Activated CD4-positive, alpha-beta T cell treated with anti-CD3 and anti-CD28 coated beads, Interleukin-2, amount 10 ng/mL, durations not matched to agents 7 days and 5 days (primary cell): ENCODE results near the gene SNAPC1. TPM values are rescaled to one million over a fixed set of nuclear protein-coding genes. Genes with fewer than 3 reads are reported as not detected.
"Not testable (repeated sequence)": the region's sequence is repeated elsewhere in the genome, so short reads cannot be mapped to it uniquely, and the experiment has no call there.

ENCODE experiments used
- CTCF ChIA-PET: fragments of 350-600 bp; sonication (Branson Sonifier 250); formaldehyde crosslinking; loops from one replicate; lab custom pipeline; 2021; ENCODE audit warnings: antibody characterized with exemption; lab: Charles Lee
- POLR2A ChIA-PET: fragments of 350-600 bp; sonication (Branson Sonifier 250); formaldehyde crosslinking; loops from one replicate; lab custom pipeline; 2021; ENCODE audit warnings: antibody characterized with exemption; lab: Charles Lee
- DNase-seq: peaks from one replicate; pipeline ENCODE4 v3.0.0-alpha.2; 2020
- H3K27ac Mint-ChIP-seq: one replicate; pipeline ENCODE4 v1.8.0; 2021; ENCODE audit warnings: mild to moderate bottlenecking, moderate library complexity, mixed read lengths
- H3K27me3 Mint-ChIP-seq: one replicate; pipeline ENCODE4 v1.8.0; 2021; ENCODE audit warnings: mixed read lengths
- H3K36me3 Mint-ChIP-seq: one replicate; pipeline ENCODE4 v1.8.0; 2021; ENCODE audit warnings: low read depth, mixed read lengths
- H3K4me1 Mint-ChIP-seq: one replicate; pipeline ENCODE4 v1.8.0; 2021; ENCODE audit warnings: mixed read lengths
- H3K4me3 Mint-ChIP-seq: one replicate; pipeline ENCODE4 v1.8.0; 2021; ENCODE audit warnings: mild to moderate bottlenecking, moderate library complexity, mixed read lengths
- H3K9me3 Mint-ChIP-seq: one replicate; pipeline ENCODE4 v1.8.0; 2021; ENCODE audit warnings: mixed read lengths
- total RNA-seq, 2 experiments: library from RNA; stranded (reverse); gene quantifications; one replicate each; pipeline ENCODE4 v1.2.3, GENCODE V29; 2021

The SNAPC1 gene
- total RNA-seq, 2 experiments from 2014 or later, result 5.2 to 5.5 TPM

- POLR2A ChIA-PET, result no interaction called here
- CTCF ChIA-PET, result interaction anchor here (0.7 to 3.9 kb wide), 2 partner anchors 10 to 14 kb away, joined by 3 to 24 read pairs; partner anchors contain the start of gene SNAPC1
- H3K4me1 Mint-ChIP-seq, result peaks cover 44% of the 10 kb centered on the region
- H3K4me3 Mint-ChIP-seq, result peak overlapping the region; percentile 94
- H3K9me3 Mint-ChIP-seq, result peaks cover 2% of the 10 kb centered on the region
- no peak overlapping the region for H3K27ac Mint-ChIP-seq
- H3K27me3 Mint-ChIP-seq, result peaks cover 6% of the 10 kb centered on the region
- peaks cover 33% of the 10 kb centered on the region for H3K36me3 Mint-ChIP-seq
- DNase-seq, result no peak
Observed at GRCh38 chr14:61751475-61751989, 10.7 kb upstream of the SNAPC1 start.

GRCh38 chr14:61752626-61753025, 9.6 kb upstream of the SNAPC1 start:
- DNase-seq, result no peak
- Mint-ChIP-seq H3K4me1 (peaks cover 37% of the 10 kb centered on the region), H3K27me3 (peaks cover 6% of the 10 kb centered on the region), H3K27ac (no peak overlapping the region), H3K36me3 (peaks cover 24% of the 10 kb centered on the region), H3K9me3 (peaks cover 2% of the 10 kb centered on the region), H3K4me3 (no peak overlapping the region)
- CTCF ChIA-PET, result no interaction called here
- POLR2A ChIA-PET, result no interaction called here

- H3K36me3 Mint-ChIP-seq, result peaks cover 18% of the 10 kb centered on the region
- peaks cover 2% of the 10 kb centered on the region for H3K9me3 Mint-ChIP-seq
- H3K4me3 Mint-ChIP-seq, result no peak overlapping the region
- POLR2A ChIA-PET, result no interaction called here
- CTCF ChIA-PET, result interaction anchor here (0.7 to 1.3 kb wide), 2 partner anchors 9 to 12 kb away, joined by 3 to 4 read pairs; no protein-coding TSS in a partner anchor
- peaks cover 31% of the 10 kb centered on the region for H3K4me1 Mint-ChIP-seq
- peaks cover 7% of the 10 kb centered on the region for H3K27me3 Mint-ChIP-seq
- DNase-seq, result no peak
- no peak overlapping the region for H3K27ac Mint-ChIP-seq
Observed at GRCh38 chr14:61753631-61754030, 8.6 kb upstream of the SNAPC1 start.

GRCh38 chr14:61754627-61755381, 7.4 kb upstream of the SNAPC1 start:
- no peak overlapping the region for H3K4me3 Mint-ChIP-seq
- POLR2A ChIA-PET, result no interaction called here
- peaks cover 25% of the 10 kb centered on the region for H3K4me1 Mint-ChIP-seq
- H3K27me3 Mint-ChIP-seq, result peaks cover 7% of the 10 kb centered on the region
- H3K9me3 Mint-ChIP-seq, result peaks cover 2% of the 10 kb centered on the region
- no peak overlapping the region for H3K27ac Mint-ChIP-seq
- CTCF ChIA-PET, result interaction anchor here (1.3 kb wide), 1 partner anchor 10 kb away, joined by 4 read pairs; no protein-coding TSS in a partner anchor
- no peak for DNase-seq
- peaks cover 12% of the 10 kb centered on the region for H3K36me3 Mint-ChIP-seq

DNA sequence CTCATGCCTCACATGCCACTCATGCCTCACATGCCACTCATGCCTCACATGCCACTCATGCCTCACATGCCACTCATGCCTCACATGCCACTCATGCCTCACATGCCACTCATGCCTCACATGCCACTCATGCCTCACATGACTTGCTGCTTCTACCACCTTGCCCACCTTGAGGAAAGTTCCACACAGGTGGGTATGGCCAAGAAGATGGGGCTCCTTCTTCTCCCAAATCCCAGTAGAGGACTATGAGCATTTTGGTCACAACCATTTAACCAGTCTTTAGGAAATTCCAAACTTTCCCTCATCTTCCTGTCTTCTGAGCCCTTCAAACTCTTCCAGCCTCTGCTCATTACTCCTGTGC, 6.9 kb upstream of the SNAPC1 start:
- DNase-seq, H3K27me3 Mint-ChIP-seq, POLR2A ChIA-PET, H3K27ac Mint-ChIP-seq, CTCF ChIA-PET, H3K4me3 Mint-ChIP-seq, H3K9me3 Mint-ChIP-seq, H3K36me3 Mint-ChIP-seq: not testable (repeated sequence)
- H3K4me1 Mint-ChIP-seq, result peaks cover 20% of the 10 kb centered on the region

DNA sequence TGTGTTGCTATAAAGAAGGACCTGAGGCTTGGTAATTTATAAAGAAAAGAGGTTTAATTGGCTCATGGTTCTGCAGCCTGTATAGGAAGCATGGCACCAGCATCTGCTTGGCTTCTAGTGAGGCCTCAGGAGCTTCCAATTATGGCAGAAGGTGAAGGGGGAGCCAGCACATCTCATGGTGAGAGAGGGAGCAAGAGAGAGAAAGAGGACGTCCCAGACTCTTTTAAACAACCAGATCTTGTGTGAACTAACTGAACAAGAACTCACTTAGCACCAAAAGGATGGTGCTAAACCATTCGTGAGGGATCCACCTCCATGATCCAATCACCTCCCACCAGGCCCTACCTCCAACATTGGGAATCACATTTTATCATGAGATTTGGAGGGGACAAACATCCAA, 6.1 kb upstream of the SNAPC1 start:
- Mint-ChIP-seq H3K4me1 (peaks cover 18% of the 10 kb centered on the region), H3K36me3 (peaks cover 6% of the 10 kb centered on the region), H3K27me3 (peaks cover 7% of the 10 kb centered on the region), H3K9me3 (peaks cover 2% of the 10 kb centered on the region), H3K4me3 (no peak overlapping the region), H3K27ac (no peak overlapping the region)
- no peak for DNase-seq
- CTCF ChIA-PET, result no interaction called here
- POLR2A ChIA-PET, result no interaction called here

GRCh38 chr14:61759878-61760277, 2.3 kb upstream of the SNAPC1 start:
- Mint-ChIP-seq H3K9me3 (peaks cover 2% of the 10 kb centered on the region), H3K4me3 (no peak overlapping the region), H3K27me3 (peaks cover 3% of the 10 kb centered on the region), H3K27ac (no peak overlapping the region), H3K36me3 (peaks cover 3% of the 10 kb centered on the region), H3K4me1 (peaks cover 35% of the 10 kb centered on the region)
- POLR2A ChIA-PET, result no interaction called here
- CTCF ChIA-PET, result interaction anchor here (1.0 kb wide), 1 partner anchor 16 kb away, joined by 3 read pairs; no protein-coding TSS in a partner anchor
- no peak for DNase-seq

- POLR2A ChIA-PET, result interaction anchor here (0.6 to 1.0 kb wide), 3 partner anchors 12 to 66 kb away, joined by 3 to 6 read pairs (median 6); partner anchors contain the start of gene HIF1A
- peaks cover 3% of the 10 kb centered on the region for H3K36me3 Mint-ChIP-seq
- CTCF ChIA-PET, result interaction anchor here (1.0 to 3.3 kb wide), 7 partner anchors 11 to 76 kb away, joined by 3 to 24 read pairs (median 3); no protein-coding TSS in a partner anchor
- no peak for DNase-seq
- peaks cover 49% of the 10 kb centered on the region for H3K4me1 Mint-ChIP-seq
- H3K27ac Mint-ChIP-seq, result peak overlapping the region; percentile 98
- peak overlapping the region; percentile 98 for H3K4me3 Mint-ChIP-seq
- no peaks in the 10 kb centered on the region for H3K9me3 Mint-ChIP-seq
- H3K27me3 Mint-ChIP-seq, result peaks cover 1% of the 10 kb centered on the region
Observed at GRCh38 chr14:61761557-61761956, 663 bp upstream of the SNAPC1 start.

- Mint-ChIP-seq H3K27ac (no peak overlapping the region), H3K27me3 (no peaks in the 10 kb centered on the region), H3K36me3 (peaks cover 13% of the 10 kb centered on the region), H3K4me3 (peak overlapping the region; percentile 30), H3K9me3 (no peaks in the 10 kb centered on the region), H3K4me1 (peaks cover 51% of the 10 kb centered on the region)
- no peak for DNase-seq
- CTCF ChIA-PET, result interaction anchor here (0.5 kb wide), 1 partner anchor 39 kb away, joined by 5 read pairs; no protein-coding TSS in a partner anchor
- POLR2A ChIA-PET, result interaction anchor here (0.7 kb wide), 1 partner anchor 45 kb away, joined by 3 read pairs; no protein-coding TSS in a partner anchor
Observed at GRCh38 chr14:61764342-61765122, 2.3 kb downstream of the SNAPC1 start.

DNA sequence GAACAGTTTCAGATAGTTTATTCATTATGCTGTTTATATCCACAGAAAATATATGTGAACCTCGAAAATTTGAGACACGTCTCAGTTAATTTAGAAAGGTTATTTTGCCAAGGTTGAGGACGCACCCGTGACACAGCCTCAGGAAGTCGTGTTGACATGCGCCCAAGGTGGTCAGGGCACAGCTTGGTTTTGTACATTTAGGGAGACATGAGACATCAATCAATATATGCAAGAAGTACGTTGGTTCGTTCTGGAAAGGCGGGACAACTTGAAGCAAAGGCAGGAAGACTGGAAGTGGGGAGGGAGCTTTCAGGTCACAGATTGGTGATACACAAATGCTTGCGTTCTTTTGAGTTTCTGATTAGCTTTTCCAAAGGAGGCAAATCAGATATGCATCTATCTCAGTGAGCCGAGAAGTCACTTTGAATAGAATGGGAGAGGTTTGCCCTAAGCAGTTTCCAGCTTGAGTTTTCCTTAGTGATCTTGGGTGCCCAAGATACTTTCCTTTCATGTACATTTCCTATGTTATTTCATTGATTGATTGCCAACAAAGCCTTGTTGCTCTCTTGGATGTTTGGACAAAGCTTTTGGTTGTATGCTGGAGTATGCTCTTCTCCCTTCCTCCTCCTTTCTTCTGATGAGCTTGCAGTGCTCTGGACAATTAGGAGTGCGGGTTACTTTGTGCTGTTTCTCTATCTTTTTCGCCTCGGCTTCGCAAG, 3.2 kb downstream of the SNAPC1 start:
- no peak for DNase-seq
- CTCF ChIA-PET, result interaction anchor here (1.0 kb wide), 1 partner anchor 34 kb away, joined by 4 read pairs; no protein-coding TSS in a partner anchor
- POLR2A ChIA-PET, result no interaction called here
- Mint-ChIP-seq H3K27ac (no peak overlapping the region), H3K36me3 (peaks cover 16% of the 10 kb centered on the region), H3K4me1 (peaks cover 51% of the 10 kb centered on the region), H3K27me3 (no peaks in the 10 kb centered on the region), H3K9me3 (no peaks in the 10 kb centered on the region), H3K4me3 (no peak overlapping the region)

DNA sequence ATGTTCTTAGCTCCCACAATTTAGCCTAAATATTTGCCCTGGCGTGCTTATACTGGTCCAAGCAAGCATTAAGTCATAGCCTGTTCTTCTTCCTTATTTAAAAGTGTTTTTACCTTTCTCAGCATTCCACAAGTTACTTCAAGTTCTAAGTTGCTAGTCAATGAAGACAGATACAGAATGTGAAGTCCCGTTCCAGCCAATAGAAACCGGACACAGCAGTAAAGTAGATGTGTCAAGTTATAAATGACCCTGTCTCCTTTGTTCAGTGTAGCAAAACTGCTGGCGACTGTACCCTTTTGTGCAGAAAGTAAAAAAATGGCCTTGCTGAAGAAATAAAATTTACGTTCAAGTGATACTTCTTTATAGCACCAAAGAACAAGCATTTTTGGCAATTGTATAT, 3.9 kb downstream of the SNAPC1 start:
- Mint-ChIP-seq H3K9me3 (no peaks in the 10 kb centered on the region), H3K4me1 (peaks cover 47% of the 10 kb centered on the region)

DNA sequence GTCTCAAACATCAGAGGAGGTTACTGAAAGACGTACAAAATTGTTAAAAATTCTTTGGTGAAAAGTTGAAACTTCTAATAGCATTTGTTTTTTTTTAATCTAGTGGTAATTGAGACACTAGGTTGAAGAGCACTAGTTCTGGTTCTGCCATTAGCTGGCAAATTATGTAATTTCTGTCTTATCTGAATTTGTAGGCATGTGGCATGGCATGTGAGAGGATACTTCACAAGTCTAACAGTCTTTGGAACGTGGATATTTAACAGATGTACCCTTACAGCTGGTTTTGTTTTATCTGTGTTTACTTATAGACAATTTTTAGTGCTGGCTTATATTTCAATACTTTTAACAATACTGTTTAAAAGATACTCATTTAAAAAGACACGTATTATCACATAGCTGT, 6.0 kb downstream of the SNAPC1 start:
- Mint-ChIP-seq H3K9me3 (no peaks in the 10 kb centered on the region), H3K27me3 (no peaks in the 10 kb centered on the region), H3K4me3 (no peak overlapping the region), H3K36me3 (peaks cover 31% of the 10 kb centered on the region), H3K4me1 (peaks cover 33% of the 10 kb centered on the region), H3K27ac (no peak overlapping the region)
- no peak for DNase-seq
- POLR2A ChIA-PET, result no interaction called here
- CTCF ChIA-PET, result no interaction called here

More for the DNA sequence above, 3.9 kb downstream of the SNAPC1 start:
- no peak overlapping the region for H3K27ac Mint-ChIP-seq
- no peak overlapping the region for H3K4me3 Mint-ChIP-seq
- no peaks in the 10 kb centered on the region for H3K27me3 Mint-ChIP-seq
- DNase-seq, result no peak
- ChIA-PET POLR2A (no interaction called here), CTCF (interaction anchor here (1.0 kb wide), 1 partner anchor 34 kb away, joined by 4 read pairs; no protein-coding TSS in a partner anchor)
- peaks cover 20% of the 10 kb centered on the region for H3K36me3 Mint-ChIP-seq
